Caco-2 (cell line): ENCODE data around the gene ALDH16A1. TPM values are rescaled to one million over a fixed set of nuclear protein-coding genes. Genes with fewer than 3 reads are reported as not detected.

Experiments
- BruUV-seq: library from RNA; stranded (reverse); fragments of 400-500 nt; replicated peaks from 2 replicates; lab custom pipeline; 2021; lab: Mats Ljungman, UMichigan
- CTCF ChIA-PET: fragments of 300-600 bp; sonication (Branson Sonifier 250); formaldehyde crosslinking; loops from one replicate; lab custom pipeline; 2022; ENCODE audit warnings: antibody characterized with exemption; lab: Charles Lee
- POLR2A ChIA-PET: fragments of 300-600 bp; sonication (Branson Sonifier 250); formaldehyde crosslinking; loops from one replicate; lab custom pipeline; 2022; ENCODE audit warnings: antibody characterized with exemption; lab: Charles Lee
- DNase-seq, 2 experiments: peaks; one replicate each; pipeline versions ENCODE4 v3.0.0 to v3.0.0-alpha.2; 2020 to 2022
- H3K27me3 ChIP-seq: replicated peaks from 2 replicates; pipeline ENCODE4 v1.6.0; 2011; ENCODE audit warnings: low read length; ENCODE audit not compliant: control insufficient read depth, insufficient read depth
- H3K36me3 ChIP-seq: 2 replicates; pipeline ENCODE4 v1.5.1; 2011; ENCODE audit warnings: low read length; ENCODE audit not compliant: control insufficient read depth, insufficient read depth
- H3K4me1 ChIP-seq: fragments of 250-450 bp; sonication (Bioruptor Pico); 2 replicates; pipeline ENCODE4 v1.5.1; 2020; ENCODE audit warnings: mild to moderate bottlenecking
- H3K4me3 ChIP-seq: 2 replicates; pipeline ENCODE4 v1.5.1; 2011; ENCODE audit warnings: low read depth, mild to moderate bottlenecking, control low read depth, low read length
- H3K9me3 ChIP-seq: fragments of 250-450 bp; sonication (Bioruptor Pico); 2 replicates; pipeline ENCODE4 v1.5.1; 2020; ENCODE audit warnings: mild to moderate bottlenecking, moderate library complexity
- H3K27ac Mint-ChIP-seq: one replicate; pipeline ENCODE4 v1.8.0; 2022; ENCODE audit warnings: mixed read lengths; ENCODE audit not compliant: unreplicated experiment
- H3K27me3 Mint-ChIP-seq: one replicate; pipeline ENCODE4 v1.8.0; 2022; ENCODE audit warnings: mixed read lengths; ENCODE audit not compliant: insufficient read depth, unreplicated experiment
- H3K36me3 Mint-ChIP-seq: one replicate; pipeline ENCODE4 v1.8.0; 2022; ENCODE audit warnings: mild to moderate bottlenecking, mixed read lengths; ENCODE audit not compliant: insufficient read depth, unreplicated experiment
- H3K4me1 Mint-ChIP-seq: one replicate; pipeline ENCODE4 v1.8.0; 2022; ENCODE audit warnings: low read depth, mixed read lengths; ENCODE audit not compliant: unreplicated experiment
- H3K4me3 Mint-ChIP-seq: one replicate; pipeline ENCODE4 v1.8.0; 2022; ENCODE audit warnings: mild to moderate bottlenecking, moderate library complexity, mixed read lengths; ENCODE audit not compliant: unreplicated experiment
- H3K9me3 Mint-ChIP-seq: one replicate; pipeline ENCODE4 v1.8.0; 2022; ENCODE audit warnings: mixed read lengths; ENCODE audit not compliant: unreplicated experiment
- CTCF ChIP-seq, 2 experiments: fragments of 200-600 bp in 1 of 2; IDR thresholded peaks; 1 replicate in 1 of 2; 2 replicates in 1 of 2; pipeline versions ENCODE4 v1.5.1 to v1.8.0; 2011 to 2022; ENCODE audit warnings: antibody characterized with exemption in 1 of 2, control low read depth in 1 of 2, inconsistent platforms in 1 of 2, low read depth in 1 of 2, low read length in 1 of 2, mild to moderate bottlenecking in 1 of 2, moderate library complexity in 1 of 2; ENCODE audit not compliant: insufficient read depth in 1 of 2, severe bottlenecking in 1 of 2, unreplicated experiment in 1 of 2
- intact Hi-C: fragments of 100-400 bp; cut with micrococcal nuclease; formaldehyde crosslinking; loops from one replicate; pipeline ENCODE4 v1.10.0; 2022; ENCODE audit not compliant: unreplicated experiment
- total RNA-seq: library from RNA; stranded (reverse); gene quantifications from 2 replicates; pipeline ENCODE4 v1.2.3, GENCODE V29; 2022

ALDH16A1 gene
- total RNA-seq, 1 experiment from 2014 or later = 45.0 TPM

DNA sequence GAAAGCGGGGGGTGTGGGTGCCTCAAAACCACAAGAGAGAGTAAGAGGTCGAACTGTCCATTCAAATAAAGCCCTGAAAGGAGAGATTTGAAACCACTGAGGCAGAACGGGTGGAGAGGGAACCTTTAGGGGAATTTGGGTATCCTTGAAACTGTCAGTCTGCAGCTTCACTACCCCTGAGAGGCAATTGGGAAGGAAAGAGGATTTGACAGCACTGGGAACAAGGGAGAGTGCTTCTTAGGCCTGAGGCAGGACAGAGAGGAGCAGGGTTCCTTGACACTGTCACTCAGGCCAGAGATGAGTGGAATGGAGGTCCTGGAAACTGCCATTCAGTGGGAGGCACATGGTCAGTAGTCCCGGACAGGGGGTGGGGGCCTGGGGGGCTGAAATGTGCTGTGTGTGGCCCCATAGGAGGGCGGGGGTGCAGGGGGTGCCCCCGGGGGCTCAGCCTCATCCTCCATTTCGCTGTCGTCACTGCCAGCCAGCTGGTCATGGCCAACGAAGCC lies 22.8 kb upstream of the ALDH16A1 start:
- ChIA-PET POLR2A (no interaction called here), CTCF (interaction anchor here (1.1 kb wide), 1 partner anchor 38 kb away, joined by 3 read pairs; no protein-coding TSS in a partner anchor)
- no peak overlapping the region for H3K4me3 Mint-ChIP-seq
- TF ChIP-seq CTCF (IDR thresholded peaks at IDR 0.05; ENCODE audit: insufficient read depth in 1 of 2, low read depth in 1 of 2, low read length in 1 of 2, severe bottlenecking in 1 of 2, unreplicated experiment in 1 of 2) = no peak
- Histone ChIP-seq H3K27me3 (no peaks in the 10 kb centered on the region; the same call in 1 of the 2 replicates), H3K4me1 (peaks cover 15% of the 10 kb centered on the region), H3K36me3 (no peaks in the 10 kb centered on the region), H3K9me3 (no peaks in the 10 kb centered on the region), H3K4me3 (no peak overlapping the region)
- H3K27me3 Mint-ChIP-seq = peaks cover 23% of the 10 kb centered on the region
- no peak for DNase-seq
- intact Hi-C loops = no loop called here
- H3K27ac Mint-ChIP-seq = no peak overlapping the region
- BruUV-seq = no TSS peak
- H3K36me3 Mint-ChIP-seq = no peaks in the 10 kb centered on the region
- peaks cover 19% of the 10 kb centered on the region for H3K4me1 Mint-ChIP-seq
- H3K9me3 Mint-ChIP-seq = no peaks in the 10 kb centered on the region

- Mint-ChIP-seq H3K36me3 (no peaks in the 10 kb centered on the region), H3K27me3 (peaks cover 18% of the 10 kb centered on the region), H3K4me1 (peaks cover 13% of the 10 kb centered on the region), H3K9me3 (no peaks in the 10 kb centered on the region), H3K27ac (no peak overlapping the region), H3K4me3 (no peak overlapping the region)
- CTCF ChIA-PET = interaction anchor here (1.1 kb wide), 1 partner anchor 39 kb away, joined by 3 read pairs; no protein-coding TSS in a partner anchor
- no TSS peak for BruUV-seq
- no peak for DNase-seq
- Histone ChIP-seq H3K9me3 (no peaks in the 10 kb centered on the region), H3K27me3 (no peaks in the 10 kb centered on the region; the same call in 1 of the 2 replicates), H3K4me1 (peaks cover 15% of the 10 kb centered on the region), H3K4me3 (no peak overlapping the region), H3K36me3 (no peaks in the 10 kb centered on the region)
- POLR2A ChIA-PET = no interaction called here
- peak; percentile 15 to 21 for TF ChIP-seq CTCF (IDR thresholded peaks at IDR 0.05; ENCODE audit: insufficient read depth in 1 of 2, low read depth in 1 of 2, low read length in 1 of 2, severe bottlenecking in 1 of 2, unreplicated experiment in 1 of 2)
- intact Hi-C loops = no loop called here
Measured at GRCh38 chr19:49430678-49431329, 22.2 kb upstream of the ALDH16A1 start.

GRCh38 chr19:49431330-49431749 lies 21.7 kb upstream of the ALDH16A1 start:
- no TSS peak for BruUV-seq
- CTCF ChIA-PET = no interaction called here

More at GRCh38 chr19:49431330-49431749, 21.7 kb upstream of the ALDH16A1 start:
- Mint-ChIP-seq H3K9me3 (no peaks in the 10 kb centered on the region), H3K27me3 (peaks cover 12% of the 10 kb centered on the region), H3K36me3 (no peaks in the 10 kb centered on the region), H3K27ac (no peak overlapping the region), H3K4me3 (no peak overlapping the region), H3K4me1 (peaks cover 7% of the 10 kb centered on the region)
- POLR2A ChIA-PET = no interaction called here
- intact Hi-C loops = no loop called here
- no peak for DNase-seq
- no peak for TF ChIP-seq CTCF (IDR thresholded peaks at IDR 0.05; ENCODE audit: insufficient read depth in 1 of 2, low read depth in 1 of 2, low read length in 1 of 2, severe bottlenecking in 1 of 2, unreplicated experiment in 1 of 2)
- H3K9me3 ChIP-seq = no peaks in the 10 kb centered on the region
- H3K36me3 ChIP-seq = no peaks in the 10 kb centered on the region
- H3K4me1 ChIP-seq = peaks cover 12% of the 10 kb centered on the region
- H3K27me3 ChIP-seq = no peaks in the 10 kb centered on the region; the same call in 1 of the 2 replicates
- H3K4me3 ChIP-seq = no peak overlapping the region
